ENCODE results near the gene GINM1. TPM values are rescaled to one million over a fixed set of nuclear protein-coding genes. Genes with fewer than 3 reads are reported as not detected.

GINM1 gene
- total and polyA plus RNA-seq, 2 of the 4 experiments (the other 2 are of a cell fraction): 23.6 to 24.9 TPM

DNA sequence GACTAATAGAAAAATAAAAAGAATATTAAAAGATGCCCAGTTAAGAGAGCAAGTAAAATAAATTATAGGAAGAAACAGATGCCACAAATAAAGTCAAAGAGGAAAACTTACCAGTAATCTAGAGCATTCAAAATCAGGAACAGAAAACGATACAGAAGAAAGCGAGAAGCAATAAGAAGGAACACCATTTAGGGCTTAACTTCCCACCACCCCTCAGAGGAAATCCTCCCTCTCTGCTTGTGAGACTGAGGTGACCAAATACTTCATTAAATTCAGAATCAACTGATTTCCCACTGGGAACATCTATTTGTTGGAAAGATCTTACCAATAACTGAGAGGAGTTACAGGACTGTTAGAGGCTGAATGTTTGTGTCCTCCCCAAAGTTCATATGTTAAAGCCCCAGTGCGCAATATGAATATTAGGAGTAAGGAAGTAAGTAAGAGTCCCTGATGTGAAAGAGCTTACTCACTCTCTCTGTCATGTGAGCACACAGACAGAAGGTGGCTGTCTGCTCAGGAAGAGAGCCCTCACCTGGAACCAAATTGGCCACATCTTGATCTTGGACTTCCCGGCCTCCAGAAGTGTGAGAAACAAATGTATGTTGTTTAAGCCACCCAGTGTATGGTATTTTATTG, 62.8 kb downstream of the GINM1 start:
- in situ Hi-C loops (cut with MboI; ENCODE audit: low sequenced_read_pairs) (no loop called here), intact Hi-C loops (cut with micrococcal nuclease) (no loop called here), dilution Hi-C loops (cut with HindIII; ENCODE audit: low sequenced_read_pairs, unreplicated experiment) (no loop called here)
- ChIA-PET POLR2A (ENCODE audit: unreplicated experiment) (no interaction called here), CTCF (interaction anchor here (0.6 to 0.7 kb wide), 2 partner anchors 130 to 174 kb away, joined by 4 to 6 read pairs; no protein-coding TSS in a partner anchor)
- Histone ChIP-seq H3K4ac (ENCODE audit: low read depth, low read length) (no peak overlapping the region), H2AFZ (replicated peaks; ENCODE audit: low read length, poor library complexity) (no peak overlapping the region), H2BK15ac (ENCODE audit: low read depth, low read length) (no peak overlapping the region), H4K8ac (ENCODE audit: low read depth in 2 of 2, low read length in 2 of 2) (no peak overlapping the region), H3K36me3 (ENCODE audit: control insufficient read depth, insufficient read depth, low read length) (peaks cover 10% of the 10 kb centered on the region; the same call in 1 of the 2 replicates), H3K9me3 (ENCODE audit: control insufficient read depth, insufficient read depth, low read length) (no peaks in the 10 kb centered on the region), H2AK5ac (ENCODE audit: low read depth, low read length) (no peak overlapping the region), H3K4me1 (ENCODE audit: control insufficient read depth, insufficient read depth, low read length) (no peaks in the 10 kb centered on the region), H3K9me1 (ENCODE audit: insufficient read depth, low read length) (no peaks in the 10 kb centered on the region), H3K56ac (ENCODE audit: extremely low read depth, insufficient read depth, low read length) (no peak overlapping the region), H3K4me2 (ENCODE audit: low read depth, low read length) (no peak overlapping the region), H3K14ac (replicated peaks; ENCODE audit: low read depth, low read length) (no peak overlapping the region), H3K79me1 (ENCODE audit: low read depth in 1 of 2, low read length in 2 of 2) (peaks cover 0 to 4% of the 10 kb centered on the region in 2 experiments; a peak in 3 of 4 replicates), H4K20me1 (ENCODE audit: insufficient read depth, low read length) (no peaks in the 10 kb centered on the region), H2AK9ac (replicated peaks; ENCODE audit: low read depth, low read length, poor library complexity) (no peak overlapping the region), H2BK120ac (ENCODE audit: low read depth, low read length) (no peak overlapping the region), H3K4me3 (ENCODE audit: insufficient read depth, low read depth, low read length) (no peak overlapping the region), H3K9ac (ENCODE audit: low read depth, low read length) (no peak overlapping the region), H3K23ac (ENCODE audit: low read depth, low read length) (no peak overlapping the region), H4K5ac (ENCODE audit: low read depth, low read length) (no peak overlapping the region), H3K27ac (ENCODE audit: insufficient read depth, low read length) (no peak overlapping the region), H2BK20ac (ENCODE audit: low read depth, low read length) (no peak overlapping the region), H3K27me3 (ENCODE audit: control insufficient read depth, insufficient read depth, low read length) (no peaks in the 10 kb centered on the region), H4K91ac (ENCODE audit: insufficient read depth, low read depth, low read length) (no peak overlapping the region), H3K18ac (ENCODE audit: low read depth, low read length) (no peak overlapping the region), H2BK5ac (ENCODE audit: low read depth, low read length, poor library complexity, severe bottlenecking) (no peak overlapping the region)
- ATAC-seq (ENCODE audit: low read depth) (no peak), DNase-seq (no peak)
- no CpG with 5 or more reads among the region's 4 CpGs for whole genome bisulfite sequencing, 2 experiments (ENCODE audit: extremely low coverage in 2 of 2, insufficient read length in 1 of 2)
- TF ChIP-seq CEBPB (IDR thresholded peaks at IDR 0.05; ENCODE audit: low read depth, low read length) (no peak), POLR2A (IDR thresholded peaks at IDR 0.05; ENCODE audit: low read depth, low read length) (no peak), CHD1 (IDR thresholded peaks at IDR 0.05; ENCODE audit: low read depth, low read length) (no peak), SMC3 (IDR thresholded peaks at IDR 0.05; ENCODE audit: low read depth, low read length) (no peak), MXI1 (IDR thresholded peaks at IDR 0.05; ENCODE audit: borderline replicate concordance, low read depth, low read length) (no peak), RCOR1 (IDR thresholded peaks at IDR 0.05; ENCODE audit: insufficient replicate concordance, low read length) (no peak), FOS (IDR thresholded peaks at IDR 0.05; ENCODE audit: low read depth, low read length) (no peak), BHLHE40 (IDR thresholded peaks at IDR 0.05; ENCODE audit: low read depth, low read length) (no peak), RAD21 (IDR thresholded peaks at IDR 0.05; ENCODE audit: low read length) (no peak), NFE2L2 (IDR thresholded peaks at IDR 0.05; ENCODE audit: low read depth, low read length) (no peak), MAZ (IDR thresholded peaks at IDR 0.05; ENCODE audit: borderline replicate concordance, low read depth, low read length) (no peak), MAFK (IDR thresholded peaks at IDR 0.05; ENCODE audit: low read depth, low read length) (no peak)
- TF ChIP-seq, protein P1, sequence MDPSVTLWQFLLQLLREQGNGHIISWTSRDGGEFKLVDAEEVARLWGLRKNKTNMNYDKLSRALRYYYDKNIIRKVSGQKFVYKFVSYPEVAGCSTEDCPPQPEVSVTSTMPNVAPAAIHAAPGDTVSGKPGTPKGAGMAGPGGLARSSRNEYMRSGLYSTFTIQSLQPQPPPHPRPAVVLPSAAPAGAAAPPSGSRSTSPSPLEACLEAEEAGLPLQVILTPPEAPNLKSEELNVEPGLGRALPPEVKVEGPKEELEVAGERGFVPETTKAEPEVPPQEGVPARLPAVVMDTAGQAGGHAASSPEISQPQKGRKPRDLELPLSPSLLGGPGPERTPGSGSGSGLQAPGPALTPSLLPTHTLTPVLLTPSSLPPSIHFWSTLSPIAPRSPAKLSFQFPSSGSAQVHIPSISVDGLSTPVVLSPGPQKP (IDR thresholded peaks at IDR 0.05; ENCODE audit: borderline replicate concordance, low read depth, low read length): no peak
- TF ChIP-seq, protein P2, sequence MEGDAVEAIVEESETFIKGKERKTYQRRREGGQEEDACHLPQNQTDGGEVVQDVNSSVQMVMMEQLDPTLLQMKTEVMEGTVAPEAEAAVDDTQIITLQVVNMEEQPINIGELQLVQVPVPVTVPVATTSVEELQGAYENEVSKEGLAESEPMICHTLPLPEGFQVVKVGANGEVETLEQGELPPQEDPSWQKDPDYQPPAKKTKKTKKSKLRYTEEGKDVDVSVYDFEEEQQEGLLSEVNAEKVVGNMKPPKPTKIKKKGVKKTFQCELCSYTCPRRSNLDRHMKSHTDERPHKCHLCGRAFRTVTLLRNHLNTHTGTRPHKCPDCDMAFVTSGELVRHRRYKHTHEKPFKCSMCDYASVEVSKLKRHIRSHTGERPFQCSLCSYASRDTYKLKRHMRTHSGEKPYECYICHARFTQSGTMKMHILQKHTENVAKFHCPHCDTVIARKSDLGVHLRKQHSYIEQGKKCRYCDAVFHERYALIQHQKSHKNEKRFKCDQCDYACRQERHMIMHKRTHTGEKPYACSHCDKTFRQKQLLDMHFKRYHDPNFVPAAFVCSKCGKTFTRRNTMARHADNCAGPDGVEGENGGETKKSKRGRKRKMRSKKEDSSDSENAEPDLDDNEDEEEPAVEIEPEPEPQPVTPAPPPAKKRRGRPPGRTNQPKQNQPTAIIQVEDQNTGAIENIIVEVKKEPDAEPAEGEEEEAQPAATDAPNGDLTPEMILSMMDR (conservative IDR thresholded peaks at IDR 0.05; ENCODE audit: low read depth, low read length): no peak
- TF ChIP-seq, protein P3, sequence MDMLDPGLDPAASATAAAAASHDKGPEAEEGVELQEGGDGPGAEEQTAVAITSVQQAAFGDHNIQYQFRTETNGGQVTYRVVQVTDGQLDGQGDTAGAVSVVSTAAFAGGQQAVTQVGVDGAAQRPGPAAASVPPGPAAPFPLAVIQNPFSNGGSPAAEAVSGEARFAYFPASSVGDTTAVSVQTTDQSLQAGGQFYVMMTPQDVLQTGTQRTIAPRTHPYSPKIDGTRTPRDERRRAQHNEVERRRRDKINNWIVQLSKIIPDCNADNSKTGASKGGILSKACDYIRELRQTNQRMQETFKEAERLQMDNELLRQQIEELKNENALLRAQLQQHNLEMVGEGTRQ (IDR thresholded peaks at IDR 0.05; ENCODE audit: low read depth, low read length): no peak
- no TSS peak for BruUV-seq (replicated peaks)
